HepG2 (cell line): ENCODE data around the gene OASL. TPM values are rescaled to one million over a fixed set of nuclear protein-coding genes. Genes with fewer than 3 reads are reported as not detected.

Source experiments
- CBX2 ChIP-seq, 2 experiments: fragments of 200-600 bp in 1 of 2; sonication (generic); formaldehyde crosslinking in 1 of 2; IDR thresholded peaks; 2 replicates each; pipeline versions ENCODE4 v1.7.0 to v1.8.1; 2018 to 2022; ENCODE audit warnings: low read depth in 2 of 2, low read length in 1 of 2, mild to moderate bottlenecking in 1 of 2, missing genetic modification reagents in 1 of 2
- CBX5 ChIP-seq: sonication (generic); formaldehyde crosslinking; IDR thresholded peaks from 2 replicates; pipeline ENCODE4 v1.4.0; 2020; ENCODE audit warnings: missing genetic modification reagents, borderline replicate concordance
- MATR3 ChIP-seq: sonication (generic); formaldehyde crosslinking; IDR thresholded peaks from 2 replicates; pipeline ENCODE4 v1.4.0; 2020; ENCODE audit warnings: missing genetic modification reagents
- MEF2D ChIP-seq: sonication (generic); formaldehyde crosslinking; IDR thresholded peaks from 2 replicates; pipeline ENCODE4 v1.5.1; 2020; ENCODE audit warnings: mild to moderate bottlenecking, missing genetic modification reagents
- NFE2L1 ChIP-seq: sonication (generic); formaldehyde crosslinking; IDR thresholded peaks from 2 replicates; pipeline ENCODE4 v1.4.0; 2020; ENCODE audit warnings: missing genetic modification reagents, mild to moderate bottlenecking, borderline replicate concordance
- NFYB ChIP-seq: sonication (generic); formaldehyde crosslinking; IDR thresholded peaks from 2 replicates; pipeline ENCODE4 v1.4.0; 2020; ENCODE audit warnings: missing genetic modification reagents
- NKX3-1 ChIP-seq: sonication (generic); formaldehyde crosslinking; IDR thresholded peaks from 2 replicates; pipeline ENCODE4 v1.5.0; 2020; ENCODE audit warnings: missing genetic modification reagents
- SAFB2 ChIP-seq: sonication (generic); formaldehyde crosslinking; IDR thresholded peaks from 2 replicates; pipeline ENCODE4 v1.5.1; 2020; ENCODE audit warnings: missing genetic modification reagents, low read depth, mild to moderate bottlenecking, borderline replicate concordance
- TRIM24 ChIP-seq: sonication (generic); formaldehyde crosslinking; IDR thresholded peaks from 2 replicates; pipeline ENCODE4 v1.8.0; 2022; ENCODE audit warnings: mild to moderate bottlenecking, missing genetic modification reagents
- ZNF10 ChIP-seq: sonication (generic); formaldehyde crosslinking; IDR thresholded peaks from 2 replicates; pipeline ENCODE4 v1.4.0; 2020; ENCODE audit warnings: mild to moderate bottlenecking, low read depth, missing genetic modification reagents, borderline replicate concordance
- ZNF24 ChIP-seq: fragments of 450-650 bp; IDR thresholded peaks from 2 replicates; pipeline ENCODE4 v1.6.1; 2017; ENCODE audit warnings: antibody characterized with exemption, mild to moderate bottlenecking
- ZNF350 ChIP-seq: sonication (generic); formaldehyde crosslinking; IDR thresholded peaks from 2 replicates; pipeline ENCODE4 v1.4.0; 2020; ENCODE audit warnings: mild to moderate bottlenecking, low read depth, missing genetic modification reagents, borderline replicate concordance
- ZNF441 ChIP-seq: sonication (generic); formaldehyde crosslinking; IDR thresholded peaks from 2 replicates; pipeline ENCODE4 v1.7.0; 2021; ENCODE audit warnings: missing genetic modification reagents, borderline replicate concordance
- ZNF678 ChIP-seq: sonication (generic); formaldehyde crosslinking; IDR thresholded peaks from 2 replicates; pipeline ENCODE4 v1.4.0; 2020; ENCODE audit warnings: mild to moderate bottlenecking, missing genetic modification reagents
- ZNF703 ChIP-seq: sonication (generic); formaldehyde crosslinking; IDR thresholded peaks from 2 replicates; pipeline ENCODE4 v1.5.1; 2020; ENCODE audit warnings: missing genetic modification reagents, mild to moderate bottlenecking, moderate library complexity, borderline replicate concordance
- ZNF780A ChIP-seq: sonication (generic); formaldehyde crosslinking; IDR thresholded peaks from 2 replicates; pipeline ENCODE4 v1.8.0; 2022; ENCODE audit warnings: mild to moderate bottlenecking, missing genetic modification reagents, moderate library complexity
- polyA plus RNA-seq, 8 experiments: library from polyadenylated mRNA; depleted of rRNA in 3 of 8; stranded (reverse) in 7 of 8; unstranded in 1 of 8; fragments of >200 nt; fragmentation: Illumina TruSeq in 4 of 8; extraction: Trizol in 4 of 8; gene quantifications; 2 replicates each; pipeline versions ENCODE4 v1.2.1 to v1.2.3, GENCODE V29; 2011 to 2016; ENCODE audit warnings: low read depth in 4 of 8, missing spikeins in 1 of 8, mixed read lengths in 1 of 8; ENCODE audit not compliant: insufficient read depth in 1 of 8
- total RNA-seq, 5 experiments: library from RNA; depleted of rRNA; stranded (reverse); fragments of >200 nt; fragmentation: Illumina TruSeq; extraction: Trizol; gene quantifications; 2 replicates each; pipeline ENCODE4 v1.2.3, GENCODE V29; 2016; ENCODE audit warnings: low read depth in 1 of 5
- TF ChIP-seq, protein P1 (sequence below): sonication (generic); formaldehyde crosslinking; IDR thresholded peaks from 2 replicates; pipeline ENCODE4 v1.9.0; 2021; ENCODE audit warnings: mild to moderate bottlenecking, missing genetic modification reagents
- TF ChIP-seq, protein P2 (sequence below): sonication (generic); formaldehyde crosslinking; IDR thresholded peaks from 2 replicates; pipeline ENCODE4 v1.8.1; 2023; ENCODE audit warnings: mild to moderate bottlenecking, inconsistent platforms, moderate library complexity, missing genetic modification reagents, borderline replicate concordance
- TF ChIP-seq, protein P3 (sequence below): sonication (generic); formaldehyde crosslinking; IDR thresholded peaks from 2 replicates; pipeline ENCODE4 v1.4.0; 2020; ENCODE audit warnings: mild to moderate bottlenecking, missing genetic modification reagents

The OASL gene
- total and polyA plus RNA-seq, 2 of the 13 experiments (the other 11 are each of a cell fraction or from before 2014, with no cell fraction given) = 0.11 to 0.22 TPM

DNA sequence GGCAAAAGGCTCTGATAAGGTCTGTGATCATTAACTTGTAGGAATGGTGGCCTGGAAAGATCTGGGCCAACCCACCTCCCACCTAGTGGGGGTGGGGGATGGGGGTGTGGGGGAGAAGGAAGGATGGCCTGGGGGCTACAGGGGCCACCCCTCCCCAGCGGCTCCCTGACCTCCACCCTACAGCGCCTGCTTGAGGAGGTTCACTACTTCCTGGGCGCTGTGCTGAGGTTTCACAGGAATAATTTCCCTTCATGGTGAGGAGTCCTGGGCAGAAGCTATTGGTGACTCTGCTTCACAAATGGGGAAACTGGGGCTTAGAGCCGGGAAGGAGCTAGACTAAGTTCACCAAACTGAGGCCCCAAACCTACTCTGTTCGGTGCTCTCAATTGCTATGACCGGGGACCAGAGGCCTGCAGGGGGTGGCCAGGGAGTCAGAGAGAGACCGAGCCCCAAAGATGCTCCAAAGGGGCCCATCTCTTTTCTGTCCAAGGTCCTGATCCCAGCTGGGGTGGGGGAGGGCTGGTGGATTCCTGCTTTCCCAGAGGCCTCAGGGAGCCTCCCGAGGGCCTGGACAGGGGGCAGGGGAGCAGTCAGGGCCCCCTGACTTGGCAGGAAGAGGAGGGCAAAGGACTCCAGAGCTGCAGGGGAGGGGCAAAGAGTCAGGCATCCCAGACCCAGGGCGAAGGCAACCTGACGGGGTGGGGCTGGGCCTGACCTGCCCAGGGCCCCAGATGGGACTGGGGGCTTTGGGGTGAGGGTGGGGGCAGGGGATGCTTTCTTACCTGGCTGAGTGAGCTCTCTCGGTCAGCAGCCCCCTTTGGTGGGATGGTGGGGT is 59.0 kb downstream of the OASL start (continued):
- TF ChIP-seq ZNF10 (CRISPR knock-in tag) (no peak), MATR3 (CRISPR knock-in tag) (no peak), NFYB (no peak), ZNF350 (no peak; the same call in none of the 2 replicates), NFE2L1 (CRISPR knock-in tag) (no peak), CBX2 (IDR thresholded peaks at IDR 0.05; ENCODE audit: low read depth, low read length) (no peak), CBX2 (CRISPR knock-in tag; IDR thresholded peaks at IDR 0.05; ENCODE audit: low read depth) (no peak), CBX5 (CRISPR knock-in tag) (no peak), SAFB2 (CRISPR knock-in tag) (0 out of 2 replicates have a peak, but pooled peaks have one; percentile 12), TRIM24 (no peak), ZNF780A (no peak), ZNF441 (CRISPR knock-in tag) (peak; percentile 67; the same call in 1 of the 2 replicates), MEF2D (CRISPR knock-in tag) (no peak), ZNF678 (no peak), NKX3-1 (CRISPR knock-in tag) (no peak), ZNF24 (no peak), ZNF703 (CRISPR knock-in tag) (no peak)
- TF ChIP-seq, protein P1, sequence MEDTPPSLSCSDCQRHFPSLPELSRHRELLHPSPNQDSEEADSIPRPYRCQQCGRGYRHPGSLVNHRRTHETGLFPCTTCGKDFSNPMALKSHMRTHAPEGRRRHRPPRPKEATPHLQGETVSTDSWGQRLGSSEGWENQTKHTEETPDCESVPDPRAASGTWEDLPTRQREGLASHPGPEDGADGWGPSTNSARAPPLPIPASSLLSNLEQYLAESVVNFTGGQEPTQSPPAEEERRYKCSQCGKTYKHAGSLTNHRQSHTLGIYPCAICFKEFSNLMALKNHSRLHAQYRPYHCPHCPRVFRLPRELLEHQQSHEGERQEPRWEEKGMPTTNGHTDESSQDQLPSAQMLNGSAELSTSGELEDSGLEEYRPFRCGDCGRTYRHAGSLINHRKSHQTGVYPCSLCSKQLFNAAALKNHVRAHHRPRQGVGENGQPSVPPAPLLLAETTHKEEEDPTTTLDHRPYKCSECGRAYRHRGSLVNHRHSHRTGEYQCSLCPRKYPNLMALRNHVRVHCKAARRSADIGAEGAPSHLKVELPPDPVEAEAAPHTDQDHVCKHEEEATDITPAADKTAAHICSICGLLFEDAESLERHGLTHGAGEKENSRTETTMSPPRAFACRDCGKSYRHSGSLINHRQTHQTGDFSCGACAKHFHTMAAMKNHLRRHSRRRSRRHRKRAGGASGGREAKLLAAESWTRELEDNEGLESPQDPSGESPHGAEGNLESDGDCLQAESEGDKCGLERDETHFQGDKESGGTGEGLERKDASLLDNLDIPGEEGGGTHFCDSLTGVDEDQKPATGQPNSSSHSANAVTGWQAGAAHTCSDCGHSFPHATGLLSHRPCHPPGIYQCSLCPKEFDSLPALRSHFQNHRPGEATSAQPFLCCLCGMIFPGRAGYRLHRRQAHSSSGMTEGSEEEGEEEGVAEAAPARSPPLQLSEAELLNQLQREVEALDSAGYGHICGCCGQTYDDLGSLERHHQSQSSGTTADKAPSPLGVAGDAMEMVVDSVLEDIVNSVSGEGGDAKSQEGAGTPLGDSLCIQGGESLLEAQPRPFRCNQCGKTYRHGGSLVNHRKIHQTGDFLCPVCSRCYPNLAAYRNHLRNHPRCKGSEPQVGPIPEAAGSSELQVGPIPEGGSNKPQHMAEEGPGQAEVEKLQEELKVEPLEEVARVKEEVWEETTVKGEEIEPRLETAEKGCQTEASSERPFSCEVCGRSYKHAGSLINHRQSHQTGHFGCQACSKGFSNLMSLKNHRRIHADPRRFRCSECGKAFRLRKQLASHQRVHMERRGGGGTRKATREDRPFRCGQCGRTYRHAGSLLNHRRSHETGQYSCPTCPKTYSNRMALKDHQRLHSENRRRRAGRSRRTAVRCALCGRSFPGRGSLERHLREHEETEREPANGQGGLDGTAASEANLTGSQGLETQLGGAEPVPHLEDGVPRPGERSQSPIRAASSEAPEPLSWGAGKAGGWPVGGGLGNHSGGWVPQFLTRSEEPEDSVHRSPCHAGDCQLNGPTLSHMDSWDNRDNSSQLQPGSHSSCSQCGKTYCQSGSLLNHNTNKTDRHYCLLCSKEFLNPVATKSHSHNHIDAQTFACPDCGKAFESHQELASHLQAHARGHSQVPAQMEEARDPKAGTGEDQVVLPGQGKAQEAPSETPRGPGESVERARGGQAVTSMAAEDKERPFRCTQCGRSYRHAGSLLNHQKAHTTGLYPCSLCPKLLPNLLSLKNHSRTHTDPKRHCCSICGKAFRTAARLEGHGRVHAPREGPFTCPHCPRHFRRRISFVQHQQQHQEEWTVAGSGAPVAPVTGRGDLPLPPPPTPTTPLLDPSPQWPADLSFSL (CRISPR knock-in tag) = no peak
- TF ChIP-seq, protein P2, sequence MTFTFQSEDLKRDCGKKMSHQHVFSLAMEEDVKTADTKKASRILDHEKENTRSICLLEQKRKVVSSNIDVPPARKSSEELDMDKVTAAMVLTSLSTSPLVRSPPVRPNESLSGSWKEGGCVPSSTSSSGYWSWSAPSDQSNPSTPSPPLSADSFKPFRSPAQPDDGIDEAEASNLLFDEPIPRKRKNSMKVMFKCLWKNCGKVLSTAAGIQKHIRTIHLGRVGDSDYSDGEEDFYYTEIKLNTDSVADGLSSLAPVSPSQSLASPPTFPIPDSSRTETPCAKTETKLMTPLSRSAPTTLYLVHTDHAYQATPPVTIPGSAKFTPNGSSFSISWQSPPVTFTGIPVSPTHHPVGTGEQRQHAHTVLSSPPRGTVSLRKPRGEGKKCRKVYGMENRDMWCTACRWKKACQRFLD (CRISPR knock-in tag) = peak; percentile 85; the same call in 1 of the 2 replicates
- TF ChIP-seq, protein P3, sequence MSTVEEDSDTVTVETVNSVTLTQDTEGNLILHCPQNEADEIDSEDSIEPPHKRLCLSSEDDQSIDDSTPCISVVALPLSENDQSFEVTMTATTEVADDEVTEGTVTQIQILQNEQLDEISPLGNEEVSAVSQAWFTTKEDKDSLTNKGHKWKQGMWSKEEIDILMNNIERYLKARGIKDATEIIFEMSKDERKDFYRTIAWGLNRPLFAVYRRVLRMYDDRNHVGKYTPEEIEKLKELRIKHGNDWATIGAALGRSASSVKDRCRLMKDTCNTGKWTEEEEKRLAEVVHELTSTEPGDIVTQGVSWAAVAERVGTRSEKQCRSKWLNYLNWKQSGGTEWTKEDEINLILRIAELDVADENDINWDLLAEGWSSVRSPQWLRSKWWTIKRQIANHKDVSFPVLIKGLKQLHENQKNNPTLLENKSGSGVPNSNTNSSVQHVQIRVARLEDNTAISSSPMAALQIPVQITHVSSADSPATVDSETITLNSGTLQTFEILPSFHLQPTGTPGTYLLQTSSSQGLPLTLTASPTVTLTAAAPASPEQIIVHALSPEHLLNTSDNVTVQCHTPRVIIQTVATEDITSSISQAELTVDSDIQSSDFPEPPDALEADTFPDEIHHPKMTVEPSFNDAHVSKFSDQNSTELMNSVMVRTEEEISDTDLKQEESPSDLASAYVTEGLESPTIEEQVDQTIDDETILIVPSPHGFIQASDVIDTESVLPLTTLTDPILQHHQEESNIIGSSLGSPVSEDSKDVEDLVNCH (CRISPR knock-in tag) = no peak
